Neural progenitor cell (in vitro differentiated cells): ENCODE measurements around the gene C16orf87. TPM values are rescaled to one million over a fixed set of nuclear protein-coding genes. Genes with fewer than 3 reads are reported as not detected.

ENCODE experiments used
- DNase-seq: peaks from one replicate; pipeline ENCODE4 v3.0.0-alpha.2; 2016; ENCODE audit warnings: low spot score
- H2AFZ ChIP-seq: fragments of 200-600 bp; sonication (generic); replicated peaks from 2 replicates; pipeline ENCODE4 v1.6.1; 2016; ENCODE audit warnings: antibody characterized with exemption
- H3F3A ChIP-seq: fragments of 200-600 bp; sonication (generic); 2 replicates; pipeline ENCODE4 v1.6.1; 2016; ENCODE audit warnings: antibody characterized with exemption, low read depth
- H3K27ac ChIP-seq: fragments of 200-600 bp; sonication (generic); 2 replicates; pipeline ENCODE4 v1.5.1; 2016; ENCODE audit warnings: mild to moderate bottlenecking
- H3K27me3 ChIP-seq: fragments of 200-600 bp; sonication (generic); 2 replicates; pipeline ENCODE4 v1.6.1; 2016; ENCODE audit warnings: mild to moderate bottlenecking, moderate library complexity
- H3K36me3 ChIP-seq: fragments of 200-600 bp; sonication (generic); 2 replicates; pipeline ENCODE4 v1.5.1; 2016
- H3K4me1 ChIP-seq: fragments of 200-600 bp; sonication (generic); 2 replicates; pipeline ENCODE4 v1.6.1; 2016; ENCODE audit warnings: mixed run types
- H3K4me2 ChIP-seq: fragments of 200-600 bp; sonication (generic); 2 replicates; pipeline ENCODE4 v1.6.1; 2016
- H3K4me3 ChIP-seq: fragments of 200-600 bp; sonication (generic); 2 replicates; pipeline ENCODE4 v1.5.1; 2016
- H3K79me2 ChIP-seq: fragments of 200-600 bp; sonication (generic); 2 replicates; pipeline ENCODE4 v1.6.1; 2016; ENCODE audit warnings: low read depth
- H3K9ac ChIP-seq: fragments of 200-600 bp; sonication (generic); 2 replicates; pipeline ENCODE4 v1.6.1; 2016
- H3K9me3 ChIP-seq: fragments of 200-600 bp; sonication (generic); 2 replicates; pipeline ENCODE4 v1.5.1; 2016; ENCODE audit warnings: low read depth
- H4K20me1 ChIP-seq: fragments of 200-600 bp; sonication (generic); 2 replicates; pipeline ENCODE4 v1.6.1; 2016; ENCODE audit warnings: low read depth
- H3K27ac Mint-ChIP-seq: 3 replicates; pipeline ENCODE4 v1.8.0; 2021; ENCODE audit warnings: mixed read lengths
- H3K27me3 Mint-ChIP-seq: 2 replicates; pipeline ENCODE4 v1.8.0; 2022; ENCODE audit warnings: low read depth, mild to moderate bottlenecking, inconsistent platforms, moderate library complexity, mixed read lengths; ENCODE audit not compliant: insufficient read depth
- H3K36me3 Mint-ChIP-seq: 3 replicates; pipeline ENCODE4 v1.8.0; 2021; ENCODE audit warnings: mixed read lengths
- H3K4me1 Mint-ChIP-seq: 3 replicates; pipeline ENCODE4 v1.8.0; 2021; ENCODE audit warnings: mixed read lengths
- H3K4me3 Mint-ChIP-seq: 3 replicates; pipeline ENCODE4 v1.8.0; 2021; ENCODE audit warnings: mild to moderate bottlenecking, moderate library complexity, mixed read lengths
- H3K9me3 Mint-ChIP-seq: 3 replicates; pipeline ENCODE4 v1.8.0; 2020; ENCODE audit warnings: mixed read lengths
- EZH2 ChIP-seq: fragments of 200-600 bp; sonication (generic); IDR thresholded peaks from 2 replicates; pipeline ENCODE4 v1.6.1; 2017; ENCODE audit warnings: antibody characterized with exemption, mild to moderate bottlenecking, moderate library complexity
- EZH2phosphoT487 ChIP-seq: fragments of 200-600 bp; sonication (generic); IDR thresholded peaks from 2 replicates; pipeline ENCODE4 v1.6.1; 2017; ENCODE audit warnings: antibody characterized with exemption
- total RNA-seq: library from RNA; depleted of rRNA; stranded (reverse); fragments of >200 nt; gene quantifications from 2 replicates; pipeline ENCODE4 v1.2.3, GENCODE V29; 2015; ENCODE audit warnings: low replicate concordance
- TF ChIP-seq, protein P1 (sequence below): fragments of 200-600 bp; sonication (generic); IDR thresholded peaks from 2 replicates; pipeline ENCODE4 v1.5.1; 2017; ENCODE audit warnings: antibody characterized with exemption, mild to moderate bottlenecking

The C16orf87 gene
- total RNA-seq, 1 donor from 2014 or later: 66.7 TPM

DNA sequence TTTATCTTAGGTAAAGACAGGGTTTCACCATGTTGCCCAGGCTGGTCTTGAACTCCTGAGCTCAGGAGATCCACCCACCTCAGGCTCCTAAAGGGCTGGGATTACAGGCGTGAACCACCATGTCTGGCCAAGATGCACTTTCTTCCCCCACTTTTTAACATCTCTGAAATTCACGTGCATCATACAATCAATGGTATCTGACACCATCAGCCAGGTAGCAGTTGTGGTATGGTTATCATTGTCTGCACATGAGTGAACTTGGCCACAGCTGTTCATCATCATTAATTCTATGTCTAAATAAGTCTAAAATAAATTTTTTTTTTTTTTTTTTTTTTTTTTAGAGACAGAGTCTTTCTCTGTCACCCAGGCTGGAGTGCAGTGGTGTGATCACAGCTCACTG lies 48.7 kb downstream of the C16orf87 start:
- H3K79me2 ChIP-seq: no peaks in the 10 kb centered on the region
- H3K4me3 ChIP-seq: no peak overlapping the region
- H3K36me3 ChIP-seq: no peaks in the 10 kb centered on the region
- no peak for DNase-seq
- Mint-ChIP-seq H3K4me1 (peaks cover 3% of the 10 kb centered on the region), H3K27ac (no peak overlapping the region), H3K4me3 (no peak overlapping the region), H3K36me3 (peaks cover 9% of the 10 kb centered on the region), H3K9me3 (peaks cover 20% of the 10 kb centered on the region), H3K27me3 (no peaks in the 10 kb centered on the region)
- no peaks in the 10 kb centered on the region for H4K20me1 ChIP-seq
- no peak overlapping the region for H2AFZ ChIP-seq
- TF ChIP-seq EZH2phosphoT487 (no peak), EZH2 (no peak)
- TF ChIP-seq, protein P1, sequence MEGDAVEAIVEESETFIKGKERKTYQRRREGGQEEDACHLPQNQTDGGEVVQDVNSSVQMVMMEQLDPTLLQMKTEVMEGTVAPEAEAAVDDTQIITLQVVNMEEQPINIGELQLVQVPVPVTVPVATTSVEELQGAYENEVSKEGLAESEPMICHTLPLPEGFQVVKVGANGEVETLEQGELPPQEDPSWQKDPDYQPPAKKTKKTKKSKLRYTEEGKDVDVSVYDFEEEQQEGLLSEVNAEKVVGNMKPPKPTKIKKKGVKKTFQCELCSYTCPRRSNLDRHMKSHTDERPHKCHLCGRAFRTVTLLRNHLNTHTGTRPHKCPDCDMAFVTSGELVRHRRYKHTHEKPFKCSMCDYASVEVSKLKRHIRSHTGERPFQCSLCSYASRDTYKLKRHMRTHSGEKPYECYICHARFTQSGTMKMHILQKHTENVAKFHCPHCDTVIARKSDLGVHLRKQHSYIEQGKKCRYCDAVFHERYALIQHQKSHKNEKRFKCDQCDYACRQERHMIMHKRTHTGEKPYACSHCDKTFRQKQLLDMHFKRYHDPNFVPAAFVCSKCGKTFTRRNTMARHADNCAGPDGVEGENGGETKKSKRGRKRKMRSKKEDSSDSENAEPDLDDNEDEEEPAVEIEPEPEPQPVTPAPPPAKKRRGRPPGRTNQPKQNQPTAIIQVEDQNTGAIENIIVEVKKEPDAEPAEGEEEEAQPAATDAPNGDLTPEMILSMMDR: no peak
- no peak overlapping the region for H3K4me2 ChIP-seq
- H3K9me3 ChIP-seq: no peaks in the 10 kb centered on the region
- no peak overlapping the region for H3K9ac ChIP-seq
- H3K27ac ChIP-seq: no peak overlapping the region
- H3K4me1 ChIP-seq: peaks cover 6% of the 10 kb centered on the region
- no peaks in the 10 kb centered on the region for H3F3A ChIP-seq
- no peaks in the 10 kb centered on the region for H3K27me3 ChIP-seq

DNA sequence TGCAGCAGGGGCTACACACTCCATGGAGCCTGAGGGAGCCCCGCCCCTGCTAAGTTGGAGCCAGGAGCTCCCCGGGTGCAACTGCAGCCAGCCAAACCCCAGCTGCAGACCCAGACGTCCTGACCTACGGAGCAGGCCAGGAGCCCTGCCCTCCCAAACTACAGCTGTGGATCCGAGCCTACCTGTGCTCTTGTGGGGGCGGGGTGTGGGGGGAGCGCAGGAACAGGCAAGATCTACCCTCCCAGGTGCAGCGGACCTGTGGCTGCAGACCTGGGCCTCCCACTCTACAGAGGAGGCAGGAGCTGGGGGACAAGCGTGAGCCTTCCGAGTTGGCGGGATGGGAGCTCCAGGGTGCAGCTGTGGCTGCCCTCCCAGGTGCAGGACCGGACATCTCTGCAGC lies 53.2 kb downstream of the C16orf87 start:
- DNase-seq: no peak
- H3K9me3 ChIP-seq: no peaks in the 10 kb centered on the region
- no peaks in the 10 kb centered on the region for H3F3A ChIP-seq
- no peak overlapping the region for H3K4me3 ChIP-seq
- H3K27ac ChIP-seq: no peak overlapping the region
- no peaks in the 10 kb centered on the region for H3K79me2 ChIP-seq
- no peaks in the 10 kb centered on the region for H3K4me1 Mint-ChIP-seq
- no peak overlapping the region for H3K27ac Mint-ChIP-seq
- no peaks in the 10 kb centered on the region for H3K4me1 ChIP-seq
- no peaks in the 10 kb centered on the region for H3K36me3 ChIP-seq
- H3K27me3 Mint-ChIP-seq: no peaks in the 10 kb centered on the region
- no peak overlapping the region for H3K4me3 Mint-ChIP-seq
- TF ChIP-seq EZH2: no peak
- TF ChIP-seq, protein P1: no peak
- TF ChIP-seq EZH2phosphoT487: no peak
- H3K4me2 ChIP-seq: no peak overlapping the region
- no peak overlapping the region for H2AFZ ChIP-seq
- H3K27me3 ChIP-seq: no peaks in the 10 kb centered on the region
- H3K36me3 Mint-ChIP-seq: peaks cover 6% of the 10 kb centered on the region
- H3K9me3 Mint-ChIP-seq: peaks cover 12% of the 10 kb centered on the region
- no peak overlapping the region for H3K9ac ChIP-seq
- H4K20me1 ChIP-seq: no peaks in the 10 kb centered on the region

DNA sequence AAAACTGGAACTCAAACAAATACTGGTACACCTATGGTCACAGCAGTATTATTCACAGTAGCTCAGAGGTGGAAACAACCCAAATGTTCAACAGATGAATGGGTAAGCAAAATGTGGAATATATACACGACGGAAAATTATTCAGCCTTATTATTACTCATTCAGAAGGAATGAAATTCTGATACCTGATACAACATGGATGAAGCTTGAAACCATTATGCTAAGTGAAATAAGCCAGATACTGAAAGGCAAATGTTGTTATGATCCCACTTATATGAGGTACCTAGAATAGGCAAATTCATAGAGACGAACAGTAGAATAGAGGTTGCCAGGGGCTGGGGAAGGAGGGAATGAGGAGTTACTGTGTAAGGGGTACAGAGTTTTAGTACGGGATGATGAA lies 55.8 kb downstream of the C16orf87 start:
- no peak overlapping the region for H3K4me3 Mint-ChIP-seq
- Histone ChIP-seq H3F3A (no peaks in the 10 kb centered on the region), H3K4me1 (no peaks in the 10 kb centered on the region), H3K4me2 (no peak overlapping the region), H3K27me3 (no peaks in the 10 kb centered on the region), H3K4me3 (no peak overlapping the region), H4K20me1 (no peaks in the 10 kb centered on the region), H3K9me3 (no peaks in the 10 kb centered on the region), H3K27ac (no peak overlapping the region), H3K9ac (no peak overlapping the region), H2AFZ (no peak overlapping the region), H3K36me3 (no peaks in the 10 kb centered on the region), H3K79me2 (no peaks in the 10 kb centered on the region)
- H3K4me1 Mint-ChIP-seq: no peaks in the 10 kb centered on the region
- no peaks in the 10 kb centered on the region for H3K27me3 Mint-ChIP-seq
- TF ChIP-seq EZH2phosphoT487 (no peak), EZH2 (no peak)
- TF ChIP-seq, protein P1: no peak
- H3K27ac Mint-ChIP-seq: no peak overlapping the region
- DNase-seq: no peak
- peaks cover 11% of the 10 kb centered on the region for H3K9me3 Mint-ChIP-seq
- H3K36me3 Mint-ChIP-seq: peaks cover 6% of the 10 kb centered on the region
